Spinal cord (tissue), 10 donors: ENCODE data around the gene RASA3. TPM values are rescaled to one million over a fixed set of nuclear protein-coding genes. Genes with fewer than 3 reads are reported as not detected.
"Not testable (repeated sequence)": the region's sequence is repeated elsewhere in the genome, so short reads cannot be mapped to it uniquely, and the experiment has no call there.

Experiments used
- DNase-seq, 6 donors: peaks; one replicate each; pipeline versions ENCODE4 v3.0.0 to v3.0.0-alpha.2; 2013 to 2015; ENCODE audit warnings: low spot score in 6 of 6, low read depth in 4 of 6
- H3K27ac ChIP-seq: one replicate; pipeline ENCODE4 v1.5.1; 2013; ENCODE audit warnings: low read depth, low read length, control low read depth
- H3K27me3 ChIP-seq: one replicate; pipeline ENCODE4 v1.6.1; 2013; ENCODE audit warnings: low read length; ENCODE audit not compliant: control insufficient read depth, insufficient read depth
- H3K36me3 ChIP-seq: one replicate; pipeline ENCODE4 v1.6.1; 2013; ENCODE audit warnings: low read length; ENCODE audit not compliant: control insufficient read depth, insufficient read depth
- H3K4me1 ChIP-seq: one replicate; pipeline ENCODE4 v1.6.1; 2013; ENCODE audit warnings: low read length; ENCODE audit not compliant: control insufficient read depth, insufficient read depth
- H3K4me3 ChIP-seq: one replicate; pipeline ENCODE4 v1.5.1; 2013; ENCODE audit warnings: low read depth, low read length, control low read depth
- H3K9me3 ChIP-seq: one replicate; pipeline ENCODE4 v1.6.1; 2013; ENCODE audit warnings: low read length; ENCODE audit not compliant: control insufficient read depth, insufficient read depth
- WGBS: methylation state at CpG from one replicate; pipeline ENCODE4 v1.1.5; 2013; ENCODE audit warnings: missing lambda C conversion rate; ENCODE audit not compliant: insufficient coverage; 5-methylcytosine and 5-hydroxymethylcytosine counted together
- polyA plus RNA-seq, 2 donors: library from polyadenylated mRNA; unstranded; fragments of 120-200 nt; gene quantifications; one replicate each; pipeline ENCODE4 v1.2.1, GENCODE V29; 2013; ENCODE audit not compliant: insufficient read length in 2 of 2
- total RNA-seq, 2 donors: library from RNA; depleted of rRNA in 1 of 2; stranded (reverse); fragments of 120-200 nt in 1 of 2; fragments of >200 nt in 1 of 2; gene quantifications; one replicate each; pipeline versions ENCODE4 v1.2.3 to v1.2.4, GENCODE V29; 2013 to 2014
- donor health status: healthy.

Gene RASA3
- total and polyA plus RNA-seq, 4 donors: 15.2 to 31.6 (median 23.2) TPM

GRCh38 chr13:113992276-113993005 is 140.0 kb downstream of the RASA3 start:
- peak in 1 of 6 donors; percentile 34 for DNase-seq
- Histone ChIP-seq H3K36me3 (peaks cover 69% of the 10 kb centered on the region), H3K27ac (no peak overlapping the region), H3K4me3 (no peak overlapping the region), H3K4me1 (peaks cover 14% of the 10 kb centered on the region), H3K27me3 (no peaks in the 10 kb centered on the region), H3K9me3 (no peaks in the 10 kb centered on the region)
- 82% methylated on average over 11 of the region's 21 CpGs for WGBS

GRCh38 chr13:113991676-113992179 is 140.7 kb downstream of the RASA3 start:
- 95% methylated on average over 10 of the region's 11 CpGs for WGBS

GRCh38 chr13:113991191-113991669 is 141.2 kb downstream of the RASA3 start:
- no peaks in the 10 kb centered on the region for H3K9me3 ChIP-seq
- DNase-seq: peak in 4 of 6 donors; percentile 11 to 88 (median 27)
- H3K27ac ChIP-seq: no peak overlapping the region
- H3K4me3 ChIP-seq: no peak overlapping the region
- H3K4me1 ChIP-seq: peaks cover 14% of the 10 kb centered on the region
- no peaks in the 10 kb centered on the region for H3K27me3 ChIP-seq
- 74% methylated on average over 6 of the region's 10 CpGs for WGBS
- peaks cover 57% of the 10 kb centered on the region for H3K36me3 ChIP-seq

More at GRCh38 chr13:113991676-113992179, 140.7 kb downstream of the RASA3 start:
- Histone ChIP-seq H3K27me3 (no peaks in the 10 kb centered on the region), H3K36me3 (peaks cover 62% of the 10 kb centered on the region), H3K9me3 (no peaks in the 10 kb centered on the region), H3K4me1 (peaks cover 14% of the 10 kb centered on the region), H3K27ac (no peak overlapping the region), H3K4me3 (no peak overlapping the region)
- peak in 1 of 6 donors; percentile 2 for DNase-seq

- H3K4me1 ChIP-seq: peaks cover 14% of the 10 kb centered on the region
- H3K27ac ChIP-seq: no peak overlapping the region
- no peaks in the 10 kb centered on the region for H3K27me3 ChIP-seq
- WGBS: 100% methylated on average over 8 of the region's 9 CpGs
- H3K9me3 ChIP-seq: no peaks in the 10 kb centered on the region
- H3K4me3 ChIP-seq: no peak overlapping the region
- no peak for DNase-seq
- H3K36me3 ChIP-seq: peaks cover 50% of the 10 kb centered on the region
These were observed 142.0 kb downstream of the RASA3 start for GRCh38 chr13:113990321-113990837.

- H3K4me1 ChIP-seq: peaks cover 11% of the 10 kb centered on the region
- H3K36me3 ChIP-seq: peaks cover 44% of the 10 kb centered on the region
- H3K27ac ChIP-seq: no peak overlapping the region
- no peaks in the 10 kb centered on the region for H3K9me3 ChIP-seq
- H3K4me3 ChIP-seq: no peak overlapping the region
- WGBS: 97% methylated on average over 6 of the region's 8 CpGs
- no peaks in the 10 kb centered on the region for H3K27me3 ChIP-seq
- no peak for DNase-seq
These were observed 142.7 kb downstream of the RASA3 start for GRCh38 chr13:113989585-113990300.

- 96% methylated on average over 6 of the region's 6 CpGs for WGBS
- not testable (repeated sequence) for H3K4me3 ChIP-seq, DNase-seq, H3K27ac ChIP-seq, H3K27me3 ChIP-seq, H3K9me3 ChIP-seq
- Histone ChIP-seq H3K4me1 (peaks cover 11% of the 10 kb centered on the region), H3K36me3 (peaks cover 40% of the 10 kb centered on the region)
These were observed 143.6 kb downstream of the RASA3 start for GRCh38 chr13:113988859-113989258.

- H3K27ac ChIP-seq: no peak overlapping the region
- H3K36me3 ChIP-seq: peaks cover 50% of the 10 kb centered on the region
- H3K4me3 ChIP-seq: no peak overlapping the region
- no peaks in the 10 kb centered on the region for H3K27me3 ChIP-seq
- H3K4me1 ChIP-seq: peaks cover 3% of the 10 kb centered on the region
- 94% methylated on average over 15 of the region's 15 CpGs for WGBS
- H3K9me3 ChIP-seq: no peaks in the 10 kb centered on the region
- DNase-seq: no peak
These were observed 150.1 kb downstream of the RASA3 start for GRCh38 chr13:113982296-113982661.

GRCh38 chr13:113981611-113982295 is 150.7 kb downstream of the RASA3 start:
- peaks cover 56% of the 10 kb centered on the region for H3K36me3 ChIP-seq
- no peak for DNase-seq
- WGBS: 90% methylated on average over 26 of the region's 28 CpGs

GRCh38 chr13:113981194-113981605 is 151.2 kb downstream of the RASA3 start:
- WGBS: 62% methylated on average over 13 of the region's 16 CpGs
- H3K9me3 ChIP-seq: no peaks in the 10 kb centered on the region
- H3K4me1 ChIP-seq: peaks cover 3% of the 10 kb centered on the region
- no peak overlapping the region for H3K4me3 ChIP-seq
- DNase-seq: peak in 3 of 6 donors; percentile 9 to 58 (median 52)
- no peaks in the 10 kb centered on the region for H3K27me3 ChIP-seq
- H3K36me3 ChIP-seq: peaks cover 60% of the 10 kb centered on the region
- H3K27ac ChIP-seq: no peak overlapping the region

More at GRCh38 chr13:113981611-113982295, 150.7 kb downstream of the RASA3 start:
- no peak overlapping the region for H3K27ac ChIP-seq
- peaks cover 3% of the 10 kb centered on the region for H3K4me1 ChIP-seq
- no peak overlapping the region for H3K4me3 ChIP-seq
- no peaks in the 10 kb centered on the region for H3K9me3 ChIP-seq
- no peaks in the 10 kb centered on the region for H3K27me3 ChIP-seq
